Left forelimb (tissue), 1 donor: ENCODE measurements around the gene PADI2.

Experiments used
- DNase-seq: peaks from one replicate; pipeline ENCODE4 v3.0.0-alpha.2; 2018; ENCODE audit warnings: low spot score

Gene PADI2

GRCh38 chr1:17119076-17119772 is at the start of gene PADI2:
TSS of gene PADI2 (minus strand) at chr1:17119451. CDS start at chr1:17119371, 80 bp downstream.
- DNase-seq = no peak

- no peak for DNase-seq
Observed at GRCh38 chr1:17168091-17168876, 49.0 kb upstream of the PADI2 start.

- no peak for DNase-seq
Observed at GRCh38 chr1:17167786-17168090, 48.5 kb upstream of the PADI2 start.

- DNase-seq = no peak
Observed at GRCh38 chr1:17167041-17167785, 48.0 kb upstream of the PADI2 start.

- no peak for DNase-seq
Observed at GRCh38 chr1:17165823-17166222, 46.6 kb upstream of the PADI2 start.

GRCh38 chr1:17163789-17164666 is 44.8 kb upstream of the PADI2 start:
- no peak for DNase-seq

- DNase-seq = no peak
Observed at GRCh38 chr1:17163371-17163770, 44.1 kb upstream of the PADI2 start.

- DNase-seq = no peak
Observed at GRCh38 chr1:17162941-17163340, 43.7 kb upstream of the PADI2 start.

GRCh38 chr1:17161926-17162800 is 42.9 kb upstream of the PADI2 start:
- no peak for DNase-seq

- no peak for DNase-seq
Observed at GRCh38 chr1:17161137-17161740, 42.0 kb upstream of the PADI2 start.

GRCh38 chr1:17158961-17159360 is 39.7 kb upstream of the PADI2 start:
- no peak for DNase-seq

GRCh38 chr1:17156108-17156507 is 36.9 kb upstream of the PADI2 start:
- no peak for DNase-seq

- DNase-seq = no peak
Observed at GRCh38 chr1:17155257-17155920, 36.1 kb upstream of the PADI2 start.

GRCh38 chr1:17149771-17150170 is 30.5 kb upstream of the PADI2 start:
- DNase-seq = no peak

- no peak for DNase-seq
Observed at GRCh38 chr1:17148950-17149608, 29.8 kb upstream of the PADI2 start.

GRCh38 chr1:17145648-17146047 is 26.4 kb upstream of the PADI2 start:
- no peak for DNase-seq

- DNase-seq = no peak
Observed at GRCh38 chr1:17143760-17144159, 24.5 kb upstream of the PADI2 start.

- DNase-seq = no peak
Observed at GRCh38 chr1:17141441-17142197, 22.4 kb upstream of the PADI2 start.

- DNase-seq = no peak
Observed at GRCh38 chr1:17140279-17140678, 21.0 kb upstream of the PADI2 start.
